Keratinocyte (primary cell): ENCODE results near the gene LMNTD2. TPM values are rescaled to one million over a fixed set of nuclear protein-coding genes. Genes with fewer than 3 reads are reported as not detected.

Experiments used
- DNase-seq: peaks from one replicate; pipeline ENCODE4 v3.0.0-alpha.2; 2011; ENCODE audit warnings: low read depth, missing footprints, low spot score
- FAIRE-seq: peaks from 2 replicates; lab custom pipeline; 2011; peaks lifted over from hg19 to GRCh38; lab: Jason Lieb, UNC
- H2AFZ ChIP-seq: 2 replicates; pipeline ENCODE4 v1.6.0; 2012; ENCODE audit warnings: low read length, control low read depth, inconsistent platforms; ENCODE audit not compliant: control insufficient read depth
- H3K27ac ChIP-seq: 2 replicates; pipeline ENCODE4 v1.5.1; 2011; ENCODE audit warnings: low read length; ENCODE audit not compliant: control insufficient read depth, insufficient read depth
- H3K27me3 ChIP-seq: 3 replicates; pipeline ENCODE4 v1.6.0; 2011; ENCODE audit warnings: low read length; ENCODE audit not compliant: control insufficient read depth, insufficient read depth; ENCODE audit errors: extremely low read depth
- H3K36me3 ChIP-seq, 2 experiments: 2 replicates in 1 of 2; 3 replicates in 1 of 2; pipeline ENCODE4 v1.5.1; 2011; ENCODE audit warnings: low read length in 2 of 2, mild to moderate bottlenecking in 1 of 2; ENCODE audit not compliant: control insufficient read depth in 2 of 2, insufficient read depth in 2 of 2; ENCODE audit errors: extremely low read depth in 1 of 2
- H3K4me1 ChIP-seq: 3 replicates; pipeline ENCODE4 v1.5.1; 2011; ENCODE audit warnings: low read length; ENCODE audit not compliant: control insufficient read depth, insufficient read depth; ENCODE audit errors: extremely low read depth
- H3K4me2 ChIP-seq: 3 replicates; pipeline ENCODE4 v1.6.0; 2011; ENCODE audit warnings: low read depth, low read length; ENCODE audit not compliant: control insufficient read depth, insufficient read depth; ENCODE audit errors: extremely low read depth
- H3K4me3 ChIP-seq, 3 experiments: fragments of 200-600 bp in 1 of 3; sonication (generic) in 1 of 3; 2 replicates in 2 of 3; 3 replicates in 1 of 3; pipeline ENCODE4 v1.5.1; 2011 to 2016; ENCODE audit warnings: low read length in 3 of 3, mild to moderate bottlenecking in 3 of 3, control low read depth in 2 of 3, inconsistent platforms in 1 of 3, low read depth in 1 of 3, mixed read lengths in 1 of 3, mixed run types in 1 of 3, moderate library complexity in 1 of 3; ENCODE audit not compliant: control insufficient read depth in 2 of 3, insufficient read depth in 2 of 3; ENCODE audit errors: extremely low read depth in 1 of 3
- H3K79me2 ChIP-seq: 2 replicates; pipeline ENCODE4 v1.6.0; 2012; ENCODE audit warnings: low read length; ENCODE audit not compliant: control insufficient read depth, insufficient read depth
- H3K9ac ChIP-seq: 3 replicates; pipeline ENCODE4 v1.6.0; 2011; ENCODE audit warnings: low read length; ENCODE audit not compliant: control insufficient read depth, insufficient read depth; ENCODE audit errors: extremely low read depth
- H3K9me1 ChIP-seq: 3 replicates; pipeline ENCODE4 v1.6.0; 2011; ENCODE audit warnings: low read length; ENCODE audit not compliant: control insufficient read depth, insufficient read depth; ENCODE audit errors: extremely low read depth
- H3K9me3 ChIP-seq: 2 replicates; pipeline ENCODE4 v1.5.1; 2012; ENCODE audit warnings: low read depth, low read length; ENCODE audit not compliant: control insufficient read depth
- H4K20me1 ChIP-seq: 3 replicates; pipeline ENCODE4 v1.6.0; 2011; ENCODE audit warnings: low read length; ENCODE audit not compliant: control insufficient read depth, insufficient read depth; ENCODE audit errors: extremely low read depth
- EZH2 ChIP-seq: IDR thresholded peaks from one replicate; pipeline ENCODE4 v1.6.1; 2012; ENCODE audit warnings: inconsistent platforms, mild to moderate bottlenecking, low read length, moderate library complexity
- dilution Hi-C: fragments of 300-500 bp; cut with MboI; formaldehyde crosslinking; loops from one replicate; pipeline ENCODE4 v1.7.0; 2020; ENCODE audit warnings: low sequenced_read_pairs; ENCODE audit not compliant: extremely low pct_ligation_motif_present
- polyA plus RNA-seq, 5 experiments: library from polyadenylated mRNA; depleted of rRNA in 3 of 5; stranded (reverse) in 3 of 5; stranded (forward) in 1 of 5; unstranded in 1 of 5; fragments of >200 nt; gene quantifications; 1 replicate in 1 of 5; 2 replicates in 3 of 5; 3 replicates in 1 of 5; pipeline versions ENCODE4 v1.2.1 to v1.2.3, GENCODE V29; 2011 to 2012; ENCODE audit warnings: missing spikeins in 2 of 5, low read depth in 1 of 5, low replicate concordance in 1 of 5
- TF ChIP-seq, protein P1 (sequence below), 3 experiments: IDR thresholded peaks in 1 of 3; conservative IDR thresholded peaks in 1 of 3; optimal IDR thresholded peaks in 1 of 3; 2 replicates in 2 of 3; 3 replicates in 1 of 3; pipeline versions ENCODE3 to v1.5.1; 2011; ENCODE audit warnings: low read length in 3 of 3, mild to moderate bottlenecking in 3 of 3, moderate library complexity in 2 of 3, control low read depth in 1 of 3, inconsistent platforms in 1 of 3; ENCODE audit not compliant: insufficient read depth in 2 of 3; ENCODE audit errors: extremely low read depth in 1 of 3

The LMNTD2 gene
- polyA plus RNA-seq, 1 donor (not counting 4 experiments of a cell fraction or from before 2014, with no cell fraction given), result 1.2 TPM

DNA sequence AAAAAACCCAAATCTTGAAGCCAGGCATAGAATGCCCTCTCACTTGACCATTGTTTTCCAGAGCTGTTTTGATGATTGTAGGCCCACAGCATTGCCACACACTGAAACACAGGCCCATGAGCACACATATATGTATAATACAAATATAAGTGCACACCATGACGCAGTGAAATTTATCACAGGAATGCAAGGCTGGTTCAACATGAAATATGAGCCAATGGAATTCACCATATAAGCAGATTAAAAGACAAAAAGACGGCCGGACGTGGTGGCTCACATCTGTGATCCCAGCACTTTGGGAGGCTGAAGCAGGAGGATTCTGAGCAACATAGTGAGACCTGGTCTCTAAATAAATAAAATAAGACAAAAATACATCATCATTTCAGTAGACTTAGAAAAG, 44.1 kb downstream of the LMNTD2 start:
- Histone ChIP-seq H3K4me1 (peaks cover 20% of the 10 kb centered on the region), H3K9me1 (no peaks in the 10 kb centered on the region), H3K36me3 (peaks cover 2 to 5% of the 10 kb centered on the region in 2 experiments), H3K79me2 (no peaks in the 10 kb centered on the region), H3K27ac (peak overlapping the region; percentile 90), H3K27me3 (no peaks in the 10 kb centered on the region), H2AFZ (no peak overlapping the region), H3K9ac (no peak overlapping the region), H3K9me3 (peaks cover 3% of the 10 kb centered on the region), H4K20me1 (no peaks in the 10 kb centered on the region), H3K4me2 (no peak overlapping the region), H3K4me3 (no peak overlapping the region)
- dilution Hi-C loops, result no loop called here
- TF ChIP-seq EZH2, result no peak
- TF ChIP-seq, protein P1, sequence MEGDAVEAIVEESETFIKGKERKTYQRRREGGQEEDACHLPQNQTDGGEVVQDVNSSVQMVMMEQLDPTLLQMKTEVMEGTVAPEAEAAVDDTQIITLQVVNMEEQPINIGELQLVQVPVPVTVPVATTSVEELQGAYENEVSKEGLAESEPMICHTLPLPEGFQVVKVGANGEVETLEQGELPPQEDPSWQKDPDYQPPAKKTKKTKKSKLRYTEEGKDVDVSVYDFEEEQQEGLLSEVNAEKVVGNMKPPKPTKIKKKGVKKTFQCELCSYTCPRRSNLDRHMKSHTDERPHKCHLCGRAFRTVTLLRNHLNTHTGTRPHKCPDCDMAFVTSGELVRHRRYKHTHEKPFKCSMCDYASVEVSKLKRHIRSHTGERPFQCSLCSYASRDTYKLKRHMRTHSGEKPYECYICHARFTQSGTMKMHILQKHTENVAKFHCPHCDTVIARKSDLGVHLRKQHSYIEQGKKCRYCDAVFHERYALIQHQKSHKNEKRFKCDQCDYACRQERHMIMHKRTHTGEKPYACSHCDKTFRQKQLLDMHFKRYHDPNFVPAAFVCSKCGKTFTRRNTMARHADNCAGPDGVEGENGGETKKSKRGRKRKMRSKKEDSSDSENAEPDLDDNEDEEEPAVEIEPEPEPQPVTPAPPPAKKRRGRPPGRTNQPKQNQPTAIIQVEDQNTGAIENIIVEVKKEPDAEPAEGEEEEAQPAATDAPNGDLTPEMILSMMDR (optimal IDR thresholded peaks at IDR 0.05 in 1 of 3, IDR thresholded peaks at IDR 0.05 in 1 of 3, conservative IDR thresholded peaks at IDR 0.05 in 1 of 3; ENCODE audit: extremely low read depth in 1 of 3, insufficient read depth in 2 of 3, low read length in 3 of 3), result no peak
- FAIRE-seq, result no peak
- DNase-seq, result no peak

DNA sequence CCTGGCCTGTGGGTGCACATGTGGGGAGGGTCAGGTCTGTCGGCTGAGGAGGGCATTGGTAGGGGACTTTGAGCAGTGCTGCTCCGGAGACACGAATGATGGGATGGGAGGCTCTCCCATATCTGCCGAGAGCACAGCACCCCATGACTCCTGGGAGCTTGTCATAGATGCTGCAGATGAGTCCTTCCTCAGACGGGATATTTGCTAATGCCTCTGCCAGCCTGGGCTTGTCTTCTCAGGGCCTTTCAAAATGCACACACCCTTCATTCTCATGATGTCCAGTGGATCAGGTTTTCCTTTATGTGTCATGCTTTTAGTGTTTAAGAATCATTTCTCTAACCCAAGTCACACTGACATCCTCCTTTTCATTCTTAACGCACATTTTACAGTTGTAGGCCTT, 45.4 kb downstream of the LMNTD2 start:
- Histone ChIP-seq H4K20me1 (no peaks in the 10 kb centered on the region), H2AFZ (peak overlapping the region; percentile 69), H3K4me1 (peaks cover 20% of the 10 kb centered on the region), H3K9me3 (peaks cover 3% of the 10 kb centered on the region), H3K9ac (peak overlapping the region; percentile 60), H3K27me3 (no peaks in the 10 kb centered on the region), H3K79me2 (no peaks in the 10 kb centered on the region), H3K27ac (peak overlapping the region; percentile 90), H3K4me3 (no peak overlapping the region), H3K4me2 (peak overlapping the region; percentile 45), H3K9me1 (no peaks in the 10 kb centered on the region), H3K36me3 (peaks cover 4 to 5% of the 10 kb centered on the region in 2 experiments)
- dilution Hi-C loops, result no loop called here
- DNase-seq, result peak; percentile 79
- TF ChIP-seq EZH2, result no peak
- TF ChIP-seq, protein P1 (optimal IDR thresholded peaks at IDR 0.05 in 1 of 3, IDR thresholded peaks at IDR 0.05 in 1 of 3, conservative IDR thresholded peaks at IDR 0.05 in 1 of 3; ENCODE audit: extremely low read depth in 1 of 3, insufficient read depth in 2 of 3, low read length in 3 of 3), result no peak
- FAIRE-seq, result peak; percentile 99
